ENCODE results near the gene ALS2.

- no peak for TF ChIP-seq CTCF (IDR thresholded peaks at IDR 0.05)
- TF ChIP-seq EZH2phosphoT487 (IDR thresholded peaks at IDR 0.05) = no peak
- no peak for TF ChIP-seq EZH2 (IDR thresholded peaks at IDR 0.05)
These were observed 76.2 kb downstream of the ALS2 start for GRCh38 chr2:201704536-201704935.

Data from neural progenitor cell (in vitro differentiated cells).